HEK293 (cell line): ENCODE results near the gene AADACL2.

ENCODE experiments used
- CTCF ChIA-PET: fragments of 350-600 bp; formaldehyde crosslinking; extraction: SDS; loops from one replicate; lab custom pipeline; 2021; ENCODE audit warnings: antibody characterized with exemption; lab: Yijun Ruan, JAX
- POLR2A ChIA-PET: fragments of 300-600 bp; formaldehyde crosslinking; extraction: SDS; loops from one replicate; lab custom pipeline; 2020; ENCODE audit warnings: antibody characterized with exemption, inconsistent platforms; lab: Yijun Ruan, JAX
- H3K27ac ChIP-seq: fragments of 200-500 bp; sonication (Bioruptor generic); 2 replicates; pipeline ENCODE4 v1.5.1; 2014; ENCODE audit warnings: low read depth, low read length, control low read depth, inconsistent platforms; ENCODE audit errors: extremely low read depth
- H3K36me3 ChIP-seq, 2 experiments: fragments of 200-500 bp in 1 of 2; sonication (Bioruptor generic) in 1 of 2; 1 replicate in 1 of 2; 2 replicates in 1 of 2; pipeline ENCODE4 v1.5.1; 2014 to 2017; ENCODE audit warnings: inconsistent platforms in 2 of 2, low read length in 2 of 2; ENCODE audit not compliant: control insufficient read depth in 2 of 2, insufficient read depth in 1 of 2
- H3K4me1 ChIP-seq: fragments of 200-500 bp; sonication (Bioruptor generic); 2 replicates; pipeline ENCODE4 v1.5.1; 2014; ENCODE audit warnings: mild to moderate bottlenecking, low read length, inconsistent platforms; ENCODE audit not compliant: control insufficient read depth, insufficient read depth
- H3K4me3 ChIP-seq: 2 replicates; pipeline ENCODE4 v1.5.1; 2011; ENCODE audit warnings: low read depth, mild to moderate bottlenecking, control low read depth, low read length, moderate library complexity
- H3K9me3 ChIP-seq: fragments of 200-500 bp; sonication (Bioruptor generic); 2 replicates; pipeline ENCODE4 v1.5.1; 2014; ENCODE audit warnings: low read depth, low read length, inconsistent platforms; ENCODE audit not compliant: control insufficient read depth, insufficient read depth
- BCL11A ChIP-seq: fragments of 450-650 bp; formaldehyde crosslinking; IDR thresholded peaks from 2 replicates; pipeline ENCODE4 v1.5.1; 2016; ENCODE audit warnings: low read depth, missing biosample characterization, missing genetic modification characterization
- EGR2 ChIP-seq: fragments of 450-650 bp; formaldehyde crosslinking; IDR thresholded peaks from 2 replicates; pipeline ENCODE4 v1.5.1; 2016; ENCODE audit warnings: low read depth, missing biosample characterization, missing genetic modification characterization
- KLF7 ChIP-seq: fragments of 450-650 bp; formaldehyde crosslinking; IDR thresholded peaks from 2 replicates; pipeline ENCODE4 v1.5.1; 2016; ENCODE audit warnings: missing biosample characterization, missing genetic modification characterization, borderline replicate concordance
- REPIN1 ChIP-seq: fragments of 450-650 bp; formaldehyde crosslinking; IDR thresholded peaks from 2 replicates; pipeline ENCODE4 v1.5.1; 2017; ENCODE audit warnings: missing biosample characterization, missing genetic modification characterization, low read depth
- SP2 ChIP-seq: fragments of 450-650 bp; formaldehyde crosslinking; IDR thresholded peaks from 2 replicates; pipeline ENCODE4 v1.5.1; 2016; ENCODE audit warnings: missing biosample characterization, missing genetic modification characterization
- SP3 ChIP-seq: fragments of 450-650 bp; formaldehyde crosslinking; IDR thresholded peaks from 2 replicates; pipeline ENCODE4 v1.5.1; 2016; ENCODE audit warnings: missing biosample characterization, missing genetic modification characterization
- ZBTB17 ChIP-seq: fragments of 450-650 bp; formaldehyde crosslinking; IDR thresholded peaks from 2 replicates; pipeline ENCODE4 v1.5.1; 2016; ENCODE audit warnings: missing biosample characterization, missing genetic modification characterization
- ZFHX2 ChIP-seq: fragments of 450-650 bp; formaldehyde crosslinking; conservative IDR thresholded peaks from 2 replicates; pipeline ENCODE4 v1.5.1; 2016; ENCODE audit warnings: missing biosample characterization, missing genetic modification characterization
- ZNF114 ChIP-seq: fragments of 450-650 bp; formaldehyde crosslinking; IDR thresholded peaks from 2 replicates; pipeline ENCODE4 v1.5.0; 2017; ENCODE audit warnings: missing biosample characterization, missing genetic modification characterization
- ZNF175 ChIP-seq: fragments of 450-650 bp; formaldehyde crosslinking; IDR thresholded peaks from 2 replicates; pipeline ENCODE4 v1.5.1; 2016; ENCODE audit warnings: missing biosample characterization, missing genetic modification characterization
- ZNF350 ChIP-seq: fragments of 450-650 bp; formaldehyde crosslinking; IDR thresholded peaks from 2 replicates; pipeline ENCODE4 v1.5.0; 2017; ENCODE audit warnings: missing biosample characterization, mild to moderate bottlenecking, missing genetic modification characterization
- ZNF354C ChIP-seq: fragments of 450-650 bp; formaldehyde crosslinking; IDR thresholded peaks from 2 replicates; pipeline ENCODE4 v1.5.1; 2016; ENCODE audit warnings: missing biosample characterization, missing genetic modification characterization, low read depth, borderline replicate concordance
- ZNF366 ChIP-seq: fragments of 450-650 bp; formaldehyde crosslinking; conservative IDR thresholded peaks from 2 replicates; pipeline ENCODE4 v1.5.1; 2016; ENCODE audit warnings: missing biosample characterization, missing genetic modification characterization
- ZNF473 ChIP-seq: fragments of 450-650 bp; formaldehyde crosslinking; IDR thresholded peaks from 2 replicates; pipeline ENCODE4 v1.5.1; 2017; ENCODE audit warnings: missing biosample characterization, missing genetic modification characterization
- ZNF510 ChIP-seq: fragments of 450-650 bp; formaldehyde crosslinking; IDR thresholded peaks from 2 replicates; pipeline ENCODE4 v1.5.1; 2018; ENCODE audit warnings: mild to moderate bottlenecking, missing genetic modification characterization, missing biosample characterization; ENCODE audit not compliant: insufficient replicate concordance
- ZNF514 ChIP-seq: fragments of 450-650 bp; formaldehyde crosslinking; IDR thresholded peaks from 2 replicates; pipeline ENCODE4 v1.5.1; 2016; ENCODE audit warnings: missing biosample characterization, missing genetic modification characterization
- ZSCAN16 ChIP-seq: fragments of 450-650 bp; formaldehyde crosslinking; IDR thresholded peaks from 2 replicates; pipeline ENCODE4 v1.5.1; 2016; ENCODE audit warnings: missing biosample characterization, missing genetic modification characterization
- ZSCAN30 ChIP-seq: fragments of 450-650 bp; IDR thresholded peaks from 2 replicates; pipeline ENCODE4 v1.5.1; 2018; ENCODE audit warnings: missing biosample characterization, mild to moderate bottlenecking, missing genetic modification characterization, moderate library complexity
- ZXDB ChIP-seq: fragments of 450-650 bp; formaldehyde crosslinking; IDR thresholded peaks from 2 replicates; pipeline ENCODE4 v1.5.1; 2016; ENCODE audit warnings: missing biosample characterization, missing genetic modification characterization
- TF ChIP-seq, protein P1 (sequence below): IDR thresholded peaks from 2 replicates; pipeline ENCODE4 v1.6.1; 2011; ENCODE audit warnings: mild to moderate bottlenecking, low read depth, low read length, borderline replicate concordance
- TF ChIP-seq, protein P2 (sequence below): fragments of 450-650 bp; formaldehyde crosslinking; IDR thresholded peaks from 2 replicates; pipeline ENCODE4 v1.5.1; 2017; ENCODE audit warnings: missing biosample characterization, missing genetic modification characterization
- TF ChIP-seq, protein P3 (sequence below): fragments of 450-650 bp; formaldehyde crosslinking; IDR thresholded peaks from 2 replicates; pipeline ENCODE4 v1.5.1; 2016; ENCODE audit warnings: missing biosample characterization, missing genetic modification characterization
- TF ChIP-seq, protein P4 (sequence below): fragments of 450-650 bp; formaldehyde crosslinking; IDR thresholded peaks from 2 replicates; pipeline ENCODE4 v1.5.1; 2017; ENCODE audit warnings: missing biosample characterization, missing genetic modification characterization
- TF ChIP-seq, protein P5 (sequence below): fragments of 450-650 bp; formaldehyde crosslinking; IDR thresholded peaks from 2 replicates; pipeline ENCODE4 v1.5.1; 2017; ENCODE audit warnings: missing biosample characterization, missing genetic modification characterization

The AADACL2 gene

DNA sequence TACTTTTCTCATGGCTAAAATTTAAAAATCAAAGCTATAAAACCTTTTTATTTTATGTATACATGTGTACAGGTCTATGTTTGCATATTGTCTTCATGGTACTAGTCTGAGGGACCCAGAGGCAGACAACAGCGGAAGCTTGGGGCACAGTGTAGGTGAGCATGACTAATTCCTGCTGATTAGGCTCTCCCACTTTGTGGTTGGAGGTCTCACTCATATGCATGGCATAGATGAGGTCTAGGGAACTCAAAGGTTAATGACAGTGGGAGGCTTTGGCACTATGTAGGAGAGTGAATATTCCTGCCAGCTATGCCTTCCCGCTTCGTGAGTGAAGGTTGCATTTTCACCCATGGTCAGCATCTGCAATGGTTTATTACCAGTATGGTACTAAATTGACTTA lies 47.5 kb upstream of the AADACL2 start:
- TF ChIP-seq ZFHX2 (tag by site-specific recombination) (peak; percentile 78), ZBTB17 (tag by site-specific recombination) (no peak), EGR2 (peak; percentile 85)
- TF ChIP-seq, all 188 proteins: peak for 2
- Histone ChIP-seq H3K9me3 (no peaks in the 10 kb centered on the region), H3K27ac (no peak overlapping the region), H3K36me3 (no peaks in the 10 kb centered on the region), H3K4me1 (no peaks in the 10 kb centered on the region), H3K4me3 (no peak overlapping the region)
- ChIA-PET POLR2A (no interaction called here), CTCF (no interaction called here)

DNA sequence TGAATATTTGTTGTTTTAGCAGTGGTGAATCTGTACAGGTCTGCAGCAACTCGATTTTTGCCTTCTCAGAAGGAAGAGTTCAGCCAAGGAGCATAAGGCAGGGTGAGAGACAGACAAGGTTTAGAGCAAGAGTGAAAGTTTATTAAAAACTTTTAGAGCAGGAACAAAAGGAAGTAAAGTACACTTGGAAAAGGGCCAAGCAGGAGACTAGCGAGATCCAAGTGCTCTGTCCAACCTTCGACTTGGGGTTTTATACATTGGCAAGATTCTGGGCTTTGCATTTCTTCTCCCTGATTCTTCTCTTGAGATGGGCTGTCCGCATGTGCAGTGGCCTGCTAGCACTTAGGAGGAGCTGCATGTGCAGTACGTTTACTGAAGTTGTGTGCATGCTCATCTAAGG lies 46.7 kb upstream of the AADACL2 start:
- Histone ChIP-seq H3K27ac (no peak overlapping the region), H3K36me3 (no peaks in the 10 kb centered on the region), H3K4me1 (no peaks in the 10 kb centered on the region), H3K4me3 (no peak overlapping the region), H3K9me3 (no peaks in the 10 kb centered on the region)
- ChIA-PET POLR2A (no interaction called here), CTCF (interaction anchor here (0.7 kb wide), 2 partner anchors 71 to 221 kb away, joined by 3 read pairs; no protein-coding TSS in a partner anchor)
- TF ChIP-seq, protein P1, sequence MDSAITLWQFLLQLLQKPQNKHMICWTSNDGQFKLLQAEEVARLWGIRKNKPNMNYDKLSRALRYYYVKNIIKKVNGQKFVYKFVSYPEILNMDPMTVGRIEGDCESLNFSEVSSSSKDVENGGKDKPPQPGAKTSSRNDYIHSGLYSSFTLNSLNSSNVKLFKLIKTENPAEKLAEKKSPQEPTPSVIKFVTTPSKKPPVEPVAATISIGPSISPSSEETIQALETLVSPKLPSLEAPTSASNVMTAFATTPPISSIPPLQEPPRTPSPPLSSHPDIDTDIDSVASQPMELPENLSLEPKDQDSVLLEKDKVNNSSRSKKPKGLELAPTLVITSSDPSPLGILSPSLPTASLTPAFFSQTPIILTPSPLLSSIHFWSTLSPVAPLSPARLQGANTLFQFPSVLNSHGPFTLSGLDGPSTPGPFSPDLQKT, result no peak
- TF ChIP-seq, protein P2, sequence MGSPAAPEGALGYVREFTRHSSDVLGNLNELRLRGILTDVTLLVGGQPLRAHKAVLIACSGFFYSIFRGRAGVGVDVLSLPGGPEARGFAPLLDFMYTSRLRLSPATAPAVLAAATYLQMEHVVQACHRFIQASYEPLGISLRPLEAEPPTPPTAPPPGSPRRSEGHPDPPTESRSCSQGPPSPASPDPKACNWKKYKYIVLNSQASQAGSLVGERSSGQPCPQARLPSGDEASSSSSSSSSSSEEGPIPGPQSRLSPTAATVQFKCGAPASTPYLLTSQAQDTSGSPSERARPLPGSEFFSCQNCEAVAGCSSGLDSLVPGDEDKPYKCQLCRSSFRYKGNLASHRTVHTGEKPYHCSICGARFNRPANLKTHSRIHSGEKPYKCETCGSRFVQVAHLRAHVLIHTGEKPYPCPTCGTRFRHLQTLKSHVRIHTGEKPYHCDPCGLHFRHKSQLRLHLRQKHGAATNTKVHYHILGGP (tag by site-specific recombination), result no peak
- no peak for TF ChIP-seq BCL11A (tag by site-specific recombination)
- no peak for TF ChIP-seq ZNF473 (tag by site-specific recombination)
- no peak for TF ChIP-seq ZNF510 (tag by site-specific recombination)
- TF ChIP-seq, protein P3, sequence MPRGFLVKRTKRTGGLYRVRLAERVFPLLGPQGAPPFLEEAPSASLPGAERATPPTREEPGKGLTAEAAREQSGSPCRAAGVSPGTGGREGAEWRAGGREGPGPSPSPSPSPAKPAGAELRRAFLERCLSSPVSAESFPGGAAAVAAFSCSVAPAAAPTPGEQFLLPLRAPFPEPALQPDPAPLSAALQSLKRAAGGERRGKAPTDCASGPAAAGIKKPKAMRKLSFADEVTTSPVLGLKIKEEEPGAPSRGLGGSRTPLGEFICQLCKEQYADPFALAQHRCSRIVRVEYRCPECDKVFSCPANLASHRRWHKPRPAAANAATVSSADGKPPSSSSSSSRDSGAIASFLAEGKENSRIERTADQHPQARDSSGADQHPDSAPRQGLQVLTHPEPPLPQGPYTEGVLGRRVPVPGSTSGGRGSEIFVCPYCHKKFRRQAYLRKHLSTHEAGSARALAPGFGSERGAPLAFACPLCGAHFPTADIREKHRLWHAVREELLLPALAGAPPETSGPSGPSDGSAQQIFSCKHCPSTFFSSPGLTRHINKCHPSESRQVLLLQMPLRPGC (tag by site-specific recombination), result no peak
- TF ChIP-seq SP2 (tag by site-specific recombination), result no peak
- no peak for TF ChIP-seq KLF7 (tag by site-specific recombination)
- no peak for TF ChIP-seq ZSCAN30
- TF ChIP-seq ZNF514 (tag by site-specific recombination), result no peak
- no peak for TF ChIP-seq ZSCAN16 (tag by site-specific recombination)
- TF ChIP-seq ZNF114 (tag by site-specific recombination), result no peak

DNA sequence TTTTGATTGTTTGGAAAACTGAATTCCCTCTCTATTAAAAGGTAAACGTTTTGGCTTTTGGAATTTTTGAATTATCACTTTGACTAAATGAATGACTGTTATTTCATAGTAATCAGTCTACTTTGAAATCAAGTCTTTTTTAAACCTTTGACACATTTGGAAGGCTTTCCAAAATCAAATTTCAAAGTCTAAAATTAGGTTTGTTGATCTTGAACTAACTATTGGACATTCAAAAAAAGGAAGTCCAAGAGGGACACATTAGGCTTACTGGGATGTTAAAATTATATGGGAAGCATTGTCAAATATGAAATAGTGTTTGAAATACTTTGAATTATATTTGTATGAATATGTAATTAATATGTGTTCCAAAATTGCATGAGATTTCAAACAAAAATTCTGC lies 45.2 kb upstream of the AADACL2 start:
- POLR2A ChIA-PET, result no interaction called here
- H3K9me3 ChIP-seq, result no peaks in the 10 kb centered on the region
- no peaks in the 10 kb centered on the region for H3K36me3 ChIP-seq
- no peak overlapping the region for H3K4me3 ChIP-seq
- no peaks in the 10 kb centered on the region for H3K4me1 ChIP-seq
- H3K27ac ChIP-seq, result no peak overlapping the region
- CTCF ChIA-PET, result no interaction called here
- TF ChIP-seq SP3, result no peak
- no peak for TF ChIP-seq ZXDB (tag by site-specific recombination)
- no peak for TF ChIP-seq SP2 (tag by site-specific recombination)
- TF ChIP-seq ZNF350, result no peak
- TF ChIP-seq, protein P4, sequence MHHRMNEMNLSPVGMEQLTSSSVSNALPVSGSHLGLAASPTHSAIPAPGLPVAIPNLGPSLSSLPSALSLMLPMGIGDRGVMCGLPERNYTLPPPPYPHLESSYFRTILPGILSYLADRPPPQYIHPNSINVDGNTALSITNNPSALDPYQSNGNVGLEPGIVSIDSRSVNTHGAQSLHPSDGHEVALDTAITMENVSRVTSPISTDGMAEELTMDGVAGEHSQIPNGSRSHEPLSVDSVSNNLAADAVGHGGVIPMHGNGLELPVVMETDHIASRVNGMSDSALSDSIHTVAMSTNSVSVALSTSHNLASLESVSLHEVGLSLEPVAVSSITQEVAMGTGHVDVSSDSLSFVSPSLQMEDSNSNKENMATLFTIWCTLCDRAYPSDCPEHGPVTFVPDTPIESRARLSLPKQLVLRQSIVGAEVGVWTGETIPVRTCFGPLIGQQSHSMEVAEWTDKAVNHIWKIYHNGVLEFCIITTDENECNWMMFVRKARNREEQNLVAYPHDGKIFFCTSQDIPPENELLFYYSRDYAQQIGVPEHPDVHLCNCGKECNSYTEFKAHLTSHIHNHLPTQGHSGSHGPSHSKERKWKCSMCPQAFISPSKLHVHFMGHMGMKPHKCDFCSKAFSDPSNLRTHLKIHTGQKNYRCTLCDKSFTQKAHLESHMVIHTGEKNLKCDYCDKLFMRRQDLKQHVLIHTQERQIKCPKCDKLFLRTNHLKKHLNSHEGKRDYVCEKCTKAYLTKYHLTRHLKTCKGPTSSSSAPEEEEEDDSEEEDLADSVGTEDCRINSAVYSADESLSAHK (tag by site-specific recombination), result no peak
- TF ChIP-seq, protein P5, sequence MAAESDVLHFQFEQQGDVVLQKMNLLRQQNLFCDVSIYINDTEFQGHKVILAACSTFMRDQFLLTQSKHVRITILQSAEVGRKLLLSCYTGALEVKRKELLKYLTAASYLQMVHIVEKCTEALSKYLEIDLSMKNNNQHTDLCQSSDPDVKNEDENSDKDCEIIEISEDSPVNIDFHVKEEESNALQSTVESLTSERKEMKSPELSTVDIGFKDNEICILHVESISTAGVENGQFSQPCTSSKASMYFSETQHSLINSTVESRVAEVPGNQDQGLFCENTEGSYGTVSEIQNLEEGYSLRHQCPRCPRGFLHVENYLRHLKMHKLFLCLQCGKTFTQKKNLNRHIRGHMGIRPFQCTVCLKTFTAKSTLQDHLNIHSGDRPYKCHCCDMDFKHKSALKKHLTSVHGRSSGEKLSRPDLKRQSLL (tag by site-specific recombination), result no peak
- no peak for TF ChIP-seq REPIN1 (tag by site-specific recombination)
- no peak for TF ChIP-seq ZNF354C (tag by site-specific recombination)
- TF ChIP-seq ZNF175 (tag by site-specific recombination), result no peak
- no peak for TF ChIP-seq ZNF366 (tag by site-specific recombination)
